OCI-LY1 (cell line): ENCODE measurements around the gene STK32C.

Source experiments
- CTCF ChIP-seq: fragments of 200-600 bp; sonication (generic), shearing (Covaris generic); IDR thresholded peaks from 2 replicates; pipeline ENCODE4 v1.5.1; 2017; ENCODE audit warnings: mild to moderate bottlenecking, antibody characterized with exemption, low read length, moderate library complexity, mixed read lengths
- EZH2 ChIP-seq: fragments of 200-600 bp; sonication (generic), shearing (Covaris generic); IDR thresholded peaks from 2 replicates; pipeline ENCODE4 v1.8.0; 2017; ENCODE audit warnings: borderline replicate concordance, mixed run types, mild to moderate bottlenecking, antibody characterized with exemption, low read length, moderate library complexity, mixed read lengths

GRCh38 chr10:132192991-132193665 is 114.6 kb downstream of the STK32C start:
- TF ChIP-seq CTCF (no peak), EZH2 (no peak)
